Astrocyte (in vitro differentiated cells and primary cell): ENCODE data around the gene AKT3.

ENCODE experiments used
- EZH2 ChIP-seq: IDR thresholded peaks from 2 replicates; pipeline ENCODE4 v1.6.1; 2012; ENCODE audit warnings: mild to moderate bottlenecking, low read length, inconsistent platforms; ENCODE audit not compliant: insufficient read depth
- TF ChIP-seq, protein P1 (sequence below): IDR thresholded peaks from 2 replicates; pipeline ENCODE4 v1.5.1; 2011; ENCODE audit warnings: low read depth, mild to moderate bottlenecking, inconsistent platforms, low read length, moderate library complexity; ENCODE audit not compliant: insufficient read depth

DNA sequence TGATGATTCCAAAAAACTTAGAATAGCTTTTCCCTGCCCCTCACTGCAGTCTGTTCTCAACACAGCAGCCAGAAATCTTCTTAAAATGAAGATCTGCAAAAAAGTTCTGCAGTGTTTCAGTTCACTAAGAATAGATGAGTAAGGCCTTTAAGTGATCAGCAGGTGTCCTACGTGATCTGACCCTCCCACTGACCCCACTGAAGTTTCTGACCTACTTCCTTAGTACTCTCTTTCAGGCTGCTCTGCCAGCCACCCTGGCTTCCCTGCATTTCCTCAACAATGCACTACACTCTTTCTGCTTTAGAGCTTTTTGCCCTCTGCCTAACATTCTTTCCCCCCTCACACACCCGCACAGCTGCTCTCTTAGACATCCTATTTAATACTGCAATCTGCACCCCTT lies 182.5 kb downstream of the AKT3 start:
- TF ChIP-seq, protein P1, sequence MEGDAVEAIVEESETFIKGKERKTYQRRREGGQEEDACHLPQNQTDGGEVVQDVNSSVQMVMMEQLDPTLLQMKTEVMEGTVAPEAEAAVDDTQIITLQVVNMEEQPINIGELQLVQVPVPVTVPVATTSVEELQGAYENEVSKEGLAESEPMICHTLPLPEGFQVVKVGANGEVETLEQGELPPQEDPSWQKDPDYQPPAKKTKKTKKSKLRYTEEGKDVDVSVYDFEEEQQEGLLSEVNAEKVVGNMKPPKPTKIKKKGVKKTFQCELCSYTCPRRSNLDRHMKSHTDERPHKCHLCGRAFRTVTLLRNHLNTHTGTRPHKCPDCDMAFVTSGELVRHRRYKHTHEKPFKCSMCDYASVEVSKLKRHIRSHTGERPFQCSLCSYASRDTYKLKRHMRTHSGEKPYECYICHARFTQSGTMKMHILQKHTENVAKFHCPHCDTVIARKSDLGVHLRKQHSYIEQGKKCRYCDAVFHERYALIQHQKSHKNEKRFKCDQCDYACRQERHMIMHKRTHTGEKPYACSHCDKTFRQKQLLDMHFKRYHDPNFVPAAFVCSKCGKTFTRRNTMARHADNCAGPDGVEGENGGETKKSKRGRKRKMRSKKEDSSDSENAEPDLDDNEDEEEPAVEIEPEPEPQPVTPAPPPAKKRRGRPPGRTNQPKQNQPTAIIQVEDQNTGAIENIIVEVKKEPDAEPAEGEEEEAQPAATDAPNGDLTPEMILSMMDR, result no peak
- no peak for TF ChIP-seq EZH2
